GM19023 (cell line): ENCODE measurements around the gene AUTS2.

Experiments used
- ATAC-seq: cut with Tn5 transposase; IDR thresholded peaks from one replicate; pipeline ENCODE4 v1.9.1; 2021; ENCODE audit warnings: mild to moderate bottlenecking, moderate library complexity; ENCODE audit not compliant: unreplicated experiment

The AUTS2 gene

GRCh38 chr7:70621954-70622600 is 1023.8 kb downstream of the AUTS2 start:
- ATAC-seq = no peak

- ATAC-seq = no peak
Observed at GRCh38 chr7:70622936-70623335, 1024.7 kb downstream of the AUTS2 start.

GRCh38 chr7:70624500-70625103 is 1026.3 kb downstream of the AUTS2 start:
- ATAC-seq = no peak

GRCh38 chr7:70627461-70627860 is 1029.2 kb downstream of the AUTS2 start:
- no peak for ATAC-seq

- no peak for ATAC-seq
Observed at GRCh38 chr7:70630440-70630817, 1032.2 kb downstream of the AUTS2 start.

GRCh38 chr7:70630818-70631457 is 1032.7 kb downstream of the AUTS2 start:
- ATAC-seq = no peak

- ATAC-seq = no peak
Observed at GRCh38 chr7:70631718-70632117, 1033.4 kb downstream of the AUTS2 start.

- ATAC-seq = no peak
Observed at GRCh38 chr7:70632400-70632799, 1034.1 kb downstream of the AUTS2 start.

GRCh38 chr7:70634071-70634470 is 1035.8 kb downstream of the AUTS2 start:
- ATAC-seq = no peak

GRCh38 chr7:70634610-70635068 is 1036.4 kb downstream of the AUTS2 start:
- no peak for ATAC-seq

- no peak for ATAC-seq
Observed at GRCh38 chr7:70635633-70636032, 1037.4 kb downstream of the AUTS2 start.

- no peak for ATAC-seq
Observed at GRCh38 chr7:70636169-70636568, 1037.9 kb downstream of the AUTS2 start.

- no peak for ATAC-seq
Observed at GRCh38 chr7:70637726-70638125, 1039.5 kb downstream of the AUTS2 start.

GRCh38 chr7:70638158-70639107 is 1040.2 kb downstream of the AUTS2 start:
- ATAC-seq = no peak

GRCh38 chr7:70640266-70640833 is 1042.1 kb downstream of the AUTS2 start:
- ATAC-seq = no peak

GRCh38 chr7:70641882-70642281 is 1043.6 kb downstream of the AUTS2 start:
- ATAC-seq = no peak

- ATAC-seq = no peak
Observed at GRCh38 chr7:70645279-70645678, 1047.0 kb downstream of the AUTS2 start.

GRCh38 chr7:70645876-70646351 is 1047.6 kb downstream of the AUTS2 start:
- no peak for ATAC-seq

GRCh38 chr7:70646536-70647248 is 1048.4 kb downstream of the AUTS2 start:
- ATAC-seq = no peak
